SU-DHL-6 (cell line): Measurements from ENCODE around the gene CDKAL1.
"Not testable (repeated sequence)": the region's sequence is repeated elsewhere in the genome, so short reads cannot be mapped to it uniquely, and the experiment has no call there.

Source experiments
- H2AFZ ChIP-seq: fragments of 200-600 bp; sonication (generic); 2 replicates; pipeline ENCODE4 v1.6.1; 2014; ENCODE audit warnings: low read depth, mild to moderate bottlenecking, moderate library complexity, mixed read lengths, antibody characterized with exemption, low read length; ENCODE audit not compliant: severe bottlenecking
- H3F3A ChIP-seq: fragments of 200-600 bp; shearing (Covaris generic); 2 replicates; pipeline ENCODE4 v1.6.0; 2016; ENCODE audit warnings: antibody characterized with exemption, mild to moderate bottlenecking; ENCODE audit not compliant: insufficient read depth
- H3K27ac ChIP-seq: fragments of 200-600 bp; sonication (generic); 2 replicates; pipeline ENCODE4 v1.5.1; 2016; ENCODE audit warnings: low read depth, mild to moderate bottlenecking, low read length, moderate library complexity, mixed read lengths
- H3K27me3 ChIP-seq: fragments of 200-600 bp; sonication (generic), shearing (Covaris generic); 2 replicates; pipeline ENCODE4 v1.6.0; 2014; ENCODE audit warnings: mild to moderate bottlenecking, low read length
- H3K36me3 ChIP-seq: fragments of 200-600 bp; sonication (generic); 2 replicates; pipeline ENCODE4 v1.6.1; 2014; ENCODE audit warnings: mild to moderate bottlenecking, low read length, mixed read lengths
- H3K4me2 ChIP-seq: fragments of 300-600, 200-600 bp; shearing (Covaris generic), sonication (generic); 2 replicates; pipeline ENCODE4 v1.6.0; 2014; ENCODE audit warnings: low read length, low read depth, mild to moderate bottlenecking; ENCODE audit not compliant: poor library complexity, severe bottlenecking
- H3K4me3 ChIP-seq: fragments of 200-600 bp; sonication (generic); 2 replicates; pipeline ENCODE4 v1.5.1; 2014; ENCODE audit warnings: antibody characterized with exemption, low read length, mild to moderate bottlenecking, mixed read lengths; ENCODE audit not compliant: insufficient read depth, poor library complexity, severe bottlenecking
- H3K79me2 ChIP-seq: fragments of 200-600 bp; sonication (generic); 2 replicates; pipeline ENCODE4 v1.6.1; 2014; ENCODE audit warnings: mild to moderate bottlenecking, low read length, moderate library complexity; ENCODE audit not compliant: insufficient read depth
- H3K9ac ChIP-seq: fragments of 200-600 bp; sonication (generic); 2 replicates; pipeline ENCODE4 v1.7.0; 2014; ENCODE audit warnings: mild to moderate bottlenecking, low read length
- H3K9me2 ChIP-seq: fragments of 200-600 bp; sonication (generic); replicated peaks from 2 replicates; pipeline ENCODE4 v1.6.1; 2014; ENCODE audit warnings: low read length; ENCODE audit not compliant: insufficient read depth
- H3K9me3 ChIP-seq: fragments of 200-600 bp; sonication (generic); 2 replicates; pipeline ENCODE4 v1.6.1; 2014; ENCODE audit warnings: low read length, mixed read lengths; ENCODE audit not compliant: insufficient read depth
- H4K20me1 ChIP-seq: fragments of 200-600 bp; sonication (generic); 2 replicates; pipeline ENCODE4 v1.6.1; 2014; ENCODE audit warnings: low read depth, mild to moderate bottlenecking, antibody characterized with exemption, low read length, moderate library complexity, mixed read lengths
- CTCF ChIP-seq: fragments of 200-600 bp; sonication (generic); IDR thresholded peaks from one replicate; pipeline ENCODE4 v1.5.1; 2017; ENCODE audit warnings: antibody characterized with exemption, mild to moderate bottlenecking, low read length, moderate library complexity; ENCODE audit not compliant: insufficient read depth, poor library complexity, severe bottlenecking
- EZH2phosphoT487 ChIP-seq: fragments of 200-600 bp; sonication (generic), shearing (Covaris generic); conservative IDR thresholded peaks from 2 replicates; pipeline ENCODE4 v1.6.1; 2018; ENCODE audit warnings: mild to moderate bottlenecking, antibody characterized with exemption, low read length, moderate library complexity, mixed read lengths

CDKAL1 gene

DNA sequence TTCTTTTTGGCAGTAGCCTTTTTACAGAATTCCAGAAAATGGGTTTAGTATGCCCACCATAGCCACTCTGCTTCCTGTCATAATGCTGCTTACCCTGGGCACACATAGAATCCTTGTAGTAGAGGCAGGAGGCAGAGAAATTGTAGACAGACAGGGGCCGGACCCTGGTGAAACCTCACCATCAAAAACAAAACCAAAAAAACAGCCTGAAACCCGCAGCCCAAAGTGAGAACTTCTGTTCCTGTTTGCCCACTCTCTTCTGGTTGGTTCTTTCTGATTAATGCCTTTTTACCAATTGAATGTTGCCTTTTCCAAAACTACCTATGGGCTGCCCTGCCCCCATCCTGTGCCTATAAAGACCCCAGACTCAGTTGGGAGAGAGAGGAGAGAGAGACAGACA, 188.2 kb downstream of the CDKAL1 start:
- Histone ChIP-seq H3K9ac (no peak overlapping the region), H3K27ac (no peak overlapping the region), H2AFZ (no peak overlapping the region), H3K79me2 (peaks cover 4% of the 10 kb centered on the region; the same call in 1 of the 2 replicates), H4K20me1 (no peaks in the 10 kb centered on the region), H3K4me2 (no peak overlapping the region), H3K9me2 (no peaks in the 10 kb centered on the region), H3K27me3 (no peaks in the 10 kb centered on the region), H3F3A (no peaks in the 10 kb centered on the region), H3K4me3 (no peak overlapping the region), H3K36me3 (no peaks in the 10 kb centered on the region), H3K9me3 (no peaks in the 10 kb centered on the region)
- TF ChIP-seq CTCF, result no peak
- no peak for TF ChIP-seq EZH2phosphoT487

GRCh38 chr6:20723236-20723635, 189.0 kb downstream of the CDKAL1 start:
- TF ChIP-seq CTCF (no peak), EZH2phosphoT487 (no peak)
- Histone ChIP-seq H3K27me3 (no peaks in the 10 kb centered on the region), H3K9me2 (no peaks in the 10 kb centered on the region), H2AFZ (no peak overlapping the region), H4K20me1 (no peaks in the 10 kb centered on the region), H3K36me3 (no peaks in the 10 kb centered on the region), H3K4me3 (no peak overlapping the region), H3K4me2 (no peak overlapping the region), H3K9ac (no peak overlapping the region), H3K27ac (no peak overlapping the region), H3F3A (no peaks in the 10 kb centered on the region), H3K9me3 (no peaks in the 10 kb centered on the region), H3K79me2 (peaks cover 4% of the 10 kb centered on the region; the same call in 1 of the 2 replicates)

DNA sequence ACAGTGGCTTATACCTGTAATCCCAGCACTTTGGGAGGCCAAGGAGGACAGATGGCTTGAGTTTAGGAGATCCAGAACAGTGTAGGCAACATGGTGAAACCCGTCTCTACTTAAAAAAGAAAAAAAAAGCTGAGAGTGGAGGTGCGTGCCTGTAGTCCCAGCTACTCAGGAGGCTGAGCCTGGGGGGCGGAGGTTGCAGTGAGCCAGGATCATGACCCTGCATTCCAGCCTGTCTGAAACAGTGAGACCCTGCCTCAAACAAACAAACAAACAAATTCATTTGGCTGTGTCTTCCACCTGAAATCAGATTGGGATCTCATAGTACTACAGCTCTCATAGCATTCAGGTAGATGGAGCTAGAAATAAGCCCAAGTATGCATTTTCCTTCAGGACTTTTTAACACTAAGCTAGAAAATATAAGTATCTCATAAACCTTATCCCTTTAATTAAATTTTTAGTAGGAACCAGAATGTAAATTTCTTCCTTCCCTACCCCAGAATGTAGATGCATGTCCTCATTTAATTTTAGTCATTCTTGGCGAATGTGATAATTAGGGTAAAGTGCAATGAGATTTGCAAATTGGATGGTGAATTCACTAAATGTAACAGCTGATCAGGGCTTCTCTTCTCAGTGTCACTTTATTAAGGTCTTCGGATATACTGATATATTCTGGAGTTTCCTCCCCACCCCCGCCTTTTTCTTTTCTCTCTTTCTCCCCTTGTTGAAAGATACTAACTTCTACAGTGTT, 190.4 kb downstream of the CDKAL1 start:
- Histone ChIP-seq H4K20me1 (no peaks in the 10 kb centered on the region), H3K4me3 (no peak overlapping the region), H3K27ac (no peak overlapping the region), H2AFZ (no peak overlapping the region), H3K9ac (no peak overlapping the region), H3K36me3 (no peaks in the 10 kb centered on the region), H3K9me3 (no peaks in the 10 kb centered on the region), H3K79me2 (peaks cover 4% of the 10 kb centered on the region; the same call in 1 of the 2 replicates), H3K9me2 (no peaks in the 10 kb centered on the region), H3K27me3 (no peaks in the 10 kb centered on the region), H3F3A (no peaks in the 10 kb centered on the region), H3K4me2 (no peak overlapping the region)
- no peak for TF ChIP-seq CTCF

DNA sequence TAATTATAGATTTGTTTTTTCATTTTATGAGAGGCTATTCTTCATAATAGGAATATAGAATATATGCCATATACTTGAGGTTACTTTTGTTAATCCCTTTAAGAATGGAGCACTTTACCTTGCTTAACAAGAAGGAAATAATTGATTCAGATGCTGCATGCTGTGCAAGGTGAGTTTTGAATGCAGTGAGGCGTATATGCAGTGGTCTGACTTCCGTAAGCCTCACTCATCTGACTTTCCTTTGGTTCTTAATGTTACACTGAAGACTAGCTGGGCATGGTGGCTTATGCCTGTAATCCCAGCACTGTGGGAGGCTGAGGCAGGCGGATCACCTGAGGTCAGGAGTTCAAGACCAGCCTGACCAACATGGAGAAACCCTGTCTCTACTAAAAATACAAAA, 191.0 kb downstream of the CDKAL1 start:
- H3F3A ChIP-seq, H3K9me2 ChIP-seq, H4K20me1 ChIP-seq, H3K9me3 ChIP-seq, H3K4me2 ChIP-seq, H3K9ac ChIP-seq, H3K27me3 ChIP-seq, H2AFZ ChIP-seq, H3K4me3 ChIP-seq, H3K27ac ChIP-seq, H3K36me3 ChIP-seq, H3K79me2 ChIP-seq: not testable (repeated sequence)
